GM12878 (cell line): ENCODE results near the gene SOCS1. TPM values are rescaled to one million over a fixed set of nuclear protein-coding genes. Genes with fewer than 3 reads are reported as not detected.
A peak's percentile ranks its signal among the peaks of the same experiment; 100 is the strongest.

ENCODE experiments used
- BCLAF1 ChIP-seq: fragments of 450-650 bp; IDR thresholded peaks from 2 replicates; pipeline ENCODE4 v1.6.1; 2017; ENCODE audit warnings: antibody characterized with exemption, mild to moderate bottlenecking, moderate library complexity
- CHD1 ChIP-seq: IDR thresholded peaks from 2 replicates; pipeline ENCODE4 v1.6.1; 2012; ENCODE audit warnings: low read depth, low read length, improper control_type of control experiment
- E4F1 ChIP-seq: fragments of 450-650 bp; IDR thresholded peaks from 2 replicates; pipeline ENCODE4 v1.6.1; 2018; ENCODE audit warnings: borderline replicate concordance, mild to moderate bottlenecking; ENCODE audit not compliant: partially characterized antibody
- EP300 ChIP-seq, 2 experiments: fragments of 150-350 bp in 1 of 2; IDR thresholded peaks; 2 replicates each; pipeline ENCODE4 v1.6.1; 2011 to 2012; ENCODE audit warnings: low read depth in 2 of 2, low read length in 2 of 2, borderline replicate concordance in 1 of 2, improper control_type of control experiment in 1 of 2, inconsistent platforms in 1 of 2; ENCODE audit not compliant: control insufficient read depth in 1 of 2
- FOXK2 ChIP-seq: fragments of 450-650 bp; IDR thresholded peaks from 2 replicates; pipeline ENCODE4 v1.6.1; 2017; ENCODE audit warnings: mild to moderate bottlenecking, moderate library complexity
- HDAC6 ChIP-seq: fragments of 200-600 bp; sonication (generic); IDR thresholded peaks from one replicate; pipeline ENCODE4 v1.8.0; 2017; ENCODE audit warnings: antibody characterized with exemption; ENCODE audit not compliant: unreplicated experiment
- IKZF1 ChIP-seq: fragments of 450-650 bp; conservative IDR thresholded peaks from 2 replicates; pipeline ENCODE4 v1.6.1; 2017; ENCODE audit warnings: antibody characterized with exemption, mild to moderate bottlenecking
- IRF3 ChIP-seq: fragments of 450-650 bp; IDR thresholded peaks from 2 replicates; pipeline ENCODE4 v1.6.1; 2014; ENCODE audit warnings: mild to moderate bottlenecking
- MEF2A ChIP-seq: IDR thresholded peaks from 2 replicates; pipeline ENCODE4 v1.6.1; 2011; ENCODE audit warnings: low read depth, mild to moderate bottlenecking, low read length, moderate library complexity; ENCODE audit not compliant: insufficient read depth
- MYC ChIP-seq: IDR thresholded peaks from 2 replicates; pipeline ENCODE4 v1.6.1; 2011; ENCODE audit warnings: mild to moderate bottlenecking, low read length, moderate library complexity, inconsistent platforms; ENCODE audit not compliant: insufficient read depth, insufficient replicate concordance, insufficient read length, severe bottlenecking
- SIN3A ChIP-seq: IDR thresholded peaks from 2 replicates; pipeline ENCODE4 v1.6.1; 2012; ENCODE audit warnings: low read depth, low read length, improper control_type of control experiment
- STAT3 ChIP-seq: IDR thresholded peaks from 2 replicates; pipeline ENCODE4 v1.6.1; 2011; ENCODE audit warnings: low read depth, low read length, improper control_type of control experiment
- USF2 ChIP-seq: IDR thresholded peaks from 2 replicates; pipeline ENCODE4 v1.6.1; 2011; ENCODE audit warnings: low read depth, low read length, improper control_type of control experiment, borderline replicate concordance
- WRNIP1 ChIP-seq: IDR thresholded peaks from 2 replicates; pipeline ENCODE4 v1.6.1; 2011; ENCODE audit warnings: low read depth, low read length, improper control_type of control experiment, borderline replicate concordance
- ZNF592 ChIP-seq: fragments of 450-650 bp; IDR thresholded peaks from 2 replicates; pipeline ENCODE4 v1.6.1; 2017; ENCODE audit warnings: mild to moderate bottlenecking, moderate library complexity
- ZSCAN29 ChIP-seq: fragments of 450-650 bp; IDR thresholded peaks from 2 replicates; pipeline ENCODE4 v1.6.1; 2017; ENCODE audit warnings: mild to moderate bottlenecking, moderate library complexity
- polyA plus RNA-seq, 11 experiments: library from polyadenylated mRNA; depleted of rRNA in 4 of 11; unstranded in 6 of 11; stranded (reverse) in 5 of 11; fragments of >200 nt; fragmentation: Nextera tagmentation in 4 of 11; fragmentation: Illumina TruSeq in 1 of 11; extraction: Ambion mirVana in 4 of 11; extraction: Trizol in 1 of 11; gene quantifications; 1 replicate in 1 of 11; 2 replicates in 10 of 11; pipeline versions ENCODE4 v1.2.1 to v1.2.3, GENCODE V29; 2011 to 2016; ENCODE audit warnings: inconsistent platforms in 2 of 11, missing spikeins in 2 of 11, low read depth in 1 of 11
- total RNA-seq, 4 experiments: library from RNA; depleted of rRNA in 3 of 4; stranded (reverse); fragments of >200 nt in 3 of 4; fragmentation: Illumina TruSeq in 1 of 4; extraction: Trizol in 1 of 4; gene quantifications; 2 replicates each; pipeline versions ENCODE4 v1.2.1 to v1.2.3, GENCODE V29; 2013 to 2021

Gene SOCS1
- total and polyA plus RNA-seq, 10 of the 15 experiments (the other 5 are each of a cell fraction or from before 2014, with no cell fraction given), result 0.42 to 39.8 (median 11.2) TPM

- TF ChIP-seq E4F1 (no peak), IKZF1 (peak; percentile 86), SIN3A (no peak), CHD1 (no peak), WRNIP1 (no peak), ZNF592 (0 out of 2 replicates have a peak, but pooled peaks have one; percentile 52), USF2 (peak; percentile 2; the same call in 1 of the 2 replicates), HDAC6 (no peak), STAT3 (no peak), MEF2A (0 out of 2 replicates have a peak, but pooled peaks have one; percentile 22), EP300 (IDR thresholded peaks at IDR 0.05; ENCODE audit: borderline replicate concordance in 1 of 2, control insufficient read depth in 1 of 2, low read depth in 2 of 2, low read length in 2 of 2) (peak in 1 of 2 experiments; percentile 52; a peak in 1 of 4 replicates), BCLAF1 (no peak), ZSCAN29 (no peak), MYC (peak; percentile 31), FOXK2 (no peak), IRF3 (no peak)
Observed at GRCh38 chr16:11232852-11233726, 22.9 kb downstream of the SOCS1 start (continued).
